Measurements from ENCODE around the gene ABHD17B.

GRCh38 chr9:71920456-71921189 lies 9.6 kb upstream of the ABHD17B start:
- TF ChIP-seq CTCF (IDR thresholded peaks at IDR 0.05) (no peak), POLR2A (IDR thresholded peaks at IDR 0.05) (no peak)
